C4-2B (cell line): ENCODE results near the gene CIART.

ENCODE experiments used
- ZFX ChIP-seq: fragments of 450-650 bp; IDR thresholded peaks from 2 replicates; pipeline ENCODE4 v1.6.1; 2017
- TF ChIP-seq, protein P1 (sequence below): fragments of 450-650 bp; conservative IDR thresholded peaks from 2 replicates; pipeline ENCODE4 v1.5.1; 2017; ENCODE audit warnings: mild to moderate bottlenecking

DNA sequence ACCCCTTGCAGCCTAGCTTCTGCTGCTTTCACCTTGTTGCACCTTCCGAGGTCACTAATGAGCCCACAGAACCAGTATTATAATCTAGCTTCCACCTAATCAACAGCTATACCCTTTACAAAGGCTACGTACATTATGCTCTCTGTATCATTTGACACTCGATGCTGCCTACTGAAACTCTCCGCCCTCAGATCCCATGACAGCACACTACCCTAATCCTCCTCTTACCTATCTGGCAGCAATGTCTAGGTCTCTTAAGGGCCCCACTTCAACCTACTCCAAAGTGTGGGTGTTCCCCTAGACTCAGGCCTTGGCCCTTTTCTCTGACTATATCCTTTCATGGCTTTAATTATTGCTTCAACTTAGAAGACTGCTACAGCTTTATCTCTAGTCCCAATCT lies 6.5 kb downstream of the CIART start:
- TF ChIP-seq, protein P1, sequence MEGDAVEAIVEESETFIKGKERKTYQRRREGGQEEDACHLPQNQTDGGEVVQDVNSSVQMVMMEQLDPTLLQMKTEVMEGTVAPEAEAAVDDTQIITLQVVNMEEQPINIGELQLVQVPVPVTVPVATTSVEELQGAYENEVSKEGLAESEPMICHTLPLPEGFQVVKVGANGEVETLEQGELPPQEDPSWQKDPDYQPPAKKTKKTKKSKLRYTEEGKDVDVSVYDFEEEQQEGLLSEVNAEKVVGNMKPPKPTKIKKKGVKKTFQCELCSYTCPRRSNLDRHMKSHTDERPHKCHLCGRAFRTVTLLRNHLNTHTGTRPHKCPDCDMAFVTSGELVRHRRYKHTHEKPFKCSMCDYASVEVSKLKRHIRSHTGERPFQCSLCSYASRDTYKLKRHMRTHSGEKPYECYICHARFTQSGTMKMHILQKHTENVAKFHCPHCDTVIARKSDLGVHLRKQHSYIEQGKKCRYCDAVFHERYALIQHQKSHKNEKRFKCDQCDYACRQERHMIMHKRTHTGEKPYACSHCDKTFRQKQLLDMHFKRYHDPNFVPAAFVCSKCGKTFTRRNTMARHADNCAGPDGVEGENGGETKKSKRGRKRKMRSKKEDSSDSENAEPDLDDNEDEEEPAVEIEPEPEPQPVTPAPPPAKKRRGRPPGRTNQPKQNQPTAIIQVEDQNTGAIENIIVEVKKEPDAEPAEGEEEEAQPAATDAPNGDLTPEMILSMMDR = no peak
- no peak for TF ChIP-seq ZFX
